Omental fat pad (tissue), 4 donors: ENCODE results near the gene PLEKHM3. TPM values are rescaled to one million over a fixed set of nuclear protein-coding genes. Genes with fewer than 3 reads are reported as not detected.

Source experiments
- ATAC-seq: fragments of 150-250 bp; one replicate; pipeline ENCODE4 v1.9.1; 2016; ENCODE audit warnings: mild to moderate bottlenecking, moderate library complexity; ENCODE audit not compliant: low FRiP score
- DNase-seq: peaks from one replicate; pipeline ENCODE4 v3.0.0-alpha.2; 2019; ENCODE audit warnings: low spot score
- total RNA-seq, 4 donors: library from RNA; depleted of rRNA; stranded (reverse); fragments of >200 nt; gene quantifications; one replicate each; pipeline ENCODE4 v1.1.0, GENCODE V29; 2016
- TF ChIP-seq, protein P1 (sequence below), 3 donors: fragments of 450-650 bp; IDR thresholded peaks; one replicate each; pipeline ENCODE4 v1.5.1; 2016 to 2017; ENCODE audit warnings: antibody characterized with exemption in 3 of 3, mild to moderate bottlenecking in 3 of 3, moderate library complexity in 2 of 3

Gene PLEKHM3
- total RNA-seq, 4 donors from 2014 or later, result 14.1 to 31.4 (median 24.2) TPM

DNA sequence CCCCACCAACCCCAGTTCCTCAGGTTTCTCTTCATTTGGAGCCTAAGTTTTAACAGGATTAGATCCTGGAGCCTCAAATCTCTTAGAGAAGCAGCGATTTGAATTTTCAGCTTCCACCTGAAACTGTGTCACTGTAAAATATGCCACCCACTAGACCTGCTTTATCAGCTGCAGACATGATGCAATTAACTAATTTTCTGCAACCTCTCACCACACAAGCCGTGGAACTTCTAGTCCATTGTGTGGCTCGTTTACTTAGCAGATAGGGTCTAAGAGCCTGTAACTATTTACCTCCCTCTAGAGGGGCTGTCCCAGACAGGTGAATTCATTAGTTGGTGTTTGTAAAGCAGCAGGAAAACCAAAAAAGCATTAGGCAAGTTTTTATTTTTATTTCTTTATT lies 224.1 kb downstream of the PLEKHM3 start:
- DNase-seq, result no peak
- ATAC-seq, result no peak
- TF ChIP-seq, protein P1, sequence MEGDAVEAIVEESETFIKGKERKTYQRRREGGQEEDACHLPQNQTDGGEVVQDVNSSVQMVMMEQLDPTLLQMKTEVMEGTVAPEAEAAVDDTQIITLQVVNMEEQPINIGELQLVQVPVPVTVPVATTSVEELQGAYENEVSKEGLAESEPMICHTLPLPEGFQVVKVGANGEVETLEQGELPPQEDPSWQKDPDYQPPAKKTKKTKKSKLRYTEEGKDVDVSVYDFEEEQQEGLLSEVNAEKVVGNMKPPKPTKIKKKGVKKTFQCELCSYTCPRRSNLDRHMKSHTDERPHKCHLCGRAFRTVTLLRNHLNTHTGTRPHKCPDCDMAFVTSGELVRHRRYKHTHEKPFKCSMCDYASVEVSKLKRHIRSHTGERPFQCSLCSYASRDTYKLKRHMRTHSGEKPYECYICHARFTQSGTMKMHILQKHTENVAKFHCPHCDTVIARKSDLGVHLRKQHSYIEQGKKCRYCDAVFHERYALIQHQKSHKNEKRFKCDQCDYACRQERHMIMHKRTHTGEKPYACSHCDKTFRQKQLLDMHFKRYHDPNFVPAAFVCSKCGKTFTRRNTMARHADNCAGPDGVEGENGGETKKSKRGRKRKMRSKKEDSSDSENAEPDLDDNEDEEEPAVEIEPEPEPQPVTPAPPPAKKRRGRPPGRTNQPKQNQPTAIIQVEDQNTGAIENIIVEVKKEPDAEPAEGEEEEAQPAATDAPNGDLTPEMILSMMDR (IDR thresholded peaks at IDR 0.05), result no peak

DNA sequence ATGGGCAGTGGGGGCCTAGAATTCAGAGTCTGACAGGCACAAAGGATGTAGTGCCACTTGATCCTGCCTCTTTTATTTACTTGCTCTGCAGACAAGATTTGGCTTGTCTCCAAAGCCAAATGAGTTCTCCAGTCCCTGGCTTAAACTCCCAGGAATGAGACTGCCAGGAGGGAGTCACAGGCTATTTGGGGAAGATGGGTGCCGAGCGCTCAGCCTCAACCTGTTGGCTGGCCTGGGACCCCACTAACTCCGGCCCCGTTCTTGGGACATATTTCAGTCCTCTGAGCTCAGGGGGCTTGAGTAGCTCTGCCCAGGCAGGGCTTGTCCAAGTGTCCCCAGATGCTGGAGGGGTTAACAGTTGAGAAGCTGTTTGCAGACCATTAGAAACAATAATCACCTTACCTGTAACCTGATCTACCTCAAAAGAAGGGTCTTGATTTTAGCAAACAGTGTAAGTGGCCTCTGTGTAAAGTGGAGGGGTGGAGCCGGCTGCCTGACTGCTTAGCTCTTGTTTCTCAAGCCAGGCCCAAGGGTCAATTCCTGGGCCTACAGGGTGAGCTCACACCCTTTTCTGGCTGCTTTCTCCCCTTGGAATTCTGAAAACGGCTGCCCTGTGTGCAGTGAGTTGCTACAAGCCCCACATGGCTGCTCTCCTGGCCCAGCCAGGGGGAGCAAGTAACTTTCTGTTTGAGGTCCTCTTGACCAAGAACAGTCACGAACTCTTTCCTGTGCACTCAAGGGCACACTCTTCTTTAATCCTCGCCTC lies 228.6 kb downstream of the PLEKHM3 start:
- DNase-seq, result no peak
- TF ChIP-seq, protein P1 (IDR thresholded peaks at IDR 0.05), result no peak
- ATAC-seq, result no peak

DNA sequence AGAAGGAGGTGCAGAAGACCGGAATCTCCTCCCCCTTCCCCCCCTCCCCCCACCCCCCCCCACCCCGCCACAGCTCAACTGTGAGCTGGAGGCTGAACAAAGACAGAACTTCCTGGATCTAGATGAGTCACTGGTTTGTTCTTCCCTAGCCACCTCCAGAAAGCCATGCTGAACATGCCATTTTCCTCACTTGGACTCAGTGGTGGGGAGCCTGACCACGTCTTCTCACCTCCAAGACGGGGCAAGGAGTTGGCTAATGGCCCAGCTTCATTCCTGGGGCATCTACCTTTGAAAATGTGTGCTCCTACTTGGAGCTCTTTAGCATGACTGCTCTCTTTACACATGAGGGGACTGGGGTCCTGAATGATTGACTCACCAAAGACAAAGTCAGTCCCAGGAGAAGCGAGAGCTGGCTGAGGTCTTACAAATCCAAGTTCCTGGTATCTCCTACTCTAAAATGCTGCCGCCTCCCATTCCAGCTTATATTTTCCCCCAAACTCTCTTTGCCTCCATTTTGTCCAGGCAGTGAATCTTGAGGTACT lies 233.0 kb downstream of the PLEKHM3 start:
- DNase-seq, result no peak
- no peak for ATAC-seq
- TF ChIP-seq, protein P1 (IDR thresholded peaks at IDR 0.05), result no peak

DNA sequence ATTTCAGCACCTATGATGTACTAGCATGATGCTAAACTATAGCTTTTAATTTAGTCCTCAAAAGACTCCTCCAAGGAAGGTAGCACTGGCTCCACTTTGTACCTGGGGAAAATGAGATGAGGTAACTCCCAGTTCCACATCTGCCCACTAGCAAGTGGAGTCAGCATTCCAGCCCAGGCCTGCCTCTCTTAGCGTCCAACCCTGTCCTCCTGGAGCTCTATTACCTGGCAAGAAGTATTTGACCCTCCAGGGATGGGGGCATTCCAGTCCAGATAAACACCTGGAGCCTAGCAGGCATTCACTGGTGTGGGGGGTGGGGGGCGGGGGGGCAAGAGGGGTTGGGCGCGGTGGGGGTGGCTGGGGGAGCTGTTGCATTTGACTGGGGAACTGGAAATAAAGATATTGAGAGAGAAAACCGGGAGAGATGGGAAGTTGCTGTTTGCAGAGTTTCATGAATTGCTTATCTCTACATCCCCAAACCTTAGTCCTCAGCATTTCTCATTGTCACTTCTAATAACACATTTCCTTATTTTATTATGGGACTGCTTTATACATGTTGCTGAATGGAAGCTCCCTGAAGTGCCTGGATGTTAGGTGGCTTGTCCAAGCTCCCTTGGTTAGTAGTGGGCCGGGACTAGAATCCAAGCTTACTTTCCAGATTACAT lies 233.6 kb downstream of the PLEKHM3 start:
- DNase-seq, result no peak
- TF ChIP-seq, protein P1 (IDR thresholded peaks at IDR 0.05), result no peak
- no peak for ATAC-seq

DNA sequence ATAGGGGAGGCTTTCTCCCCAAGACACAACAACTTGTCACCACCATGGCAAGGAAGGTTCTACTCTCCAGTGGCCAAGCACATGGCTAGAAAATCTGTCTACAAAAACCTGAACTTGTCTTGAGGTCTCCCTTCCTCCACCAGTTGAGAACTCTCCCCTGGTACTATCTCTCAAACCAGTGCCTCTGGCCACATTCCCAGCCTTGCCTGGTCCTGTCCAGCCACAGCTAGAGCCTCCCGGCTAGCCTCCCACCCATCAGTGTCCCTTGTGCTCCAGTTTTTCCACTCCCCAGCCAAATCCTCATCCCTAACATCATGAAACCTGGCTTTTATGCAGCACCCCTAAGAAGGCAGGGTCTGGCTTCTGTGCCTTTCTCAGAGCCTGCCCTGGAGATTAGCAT lies 234.4 kb downstream of the PLEKHM3 start:
- ATAC-seq, result no peak
- no peak for DNase-seq
- TF ChIP-seq, protein P1 (IDR thresholded peaks at IDR 0.05), result no peak

DNA sequence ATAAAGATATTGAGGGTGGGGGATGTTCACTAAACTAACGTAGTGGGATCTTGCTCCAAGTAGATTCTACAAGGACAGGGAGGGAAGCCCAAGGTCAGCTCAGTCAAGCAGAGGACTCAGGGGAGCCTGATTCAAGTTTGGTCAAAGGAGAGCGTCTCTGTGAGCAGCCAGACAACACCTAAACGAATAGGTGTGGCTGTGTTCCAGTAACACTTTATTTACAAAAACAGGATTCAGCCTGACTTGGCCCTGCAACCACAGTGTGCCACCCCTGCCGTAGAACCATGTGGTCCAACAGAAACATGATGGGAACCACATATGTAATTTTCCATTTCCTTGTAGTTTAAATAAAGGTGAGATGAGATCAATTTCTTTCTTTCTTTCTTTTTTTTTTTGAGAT lies 237.5 kb downstream of the PLEKHM3 start:
- TF ChIP-seq, protein P1 (IDR thresholded peaks at IDR 0.05), result no peak
- no peak for ATAC-seq
- no peak for DNase-seq
